ENCODE measurements around the gene MCC. TPM values are rescaled to one million over a fixed set of nuclear protein-coding genes. Genes with fewer than 3 reads are reported as not detected.

Gene MCC
- total RNA-seq, 2 experiments from 2014 or later = 3.8 to 4.4 TPM

GRCh38 chr5:113145757-113146387 is 342.4 kb downstream of the MCC start:
- Mint-ChIP-seq H3K36me3 (no peaks in the 10 kb centered on the region), H3K27me3 (peaks cover 15% of the 10 kb centered on the region), H3K9me3 (no peaks in the 10 kb centered on the region), H3K4me1 (no peaks in the 10 kb centered on the region), H3K27ac (no peak overlapping the region), H3K4me3 (no peak overlapping the region)
- no peak for DNase-seq
- POLR2A ChIA-PET = no interaction called here
- no peak for ATAC-seq (ENCODE audit: low read depth)

GRCh38 chr5:113142186-113142585 is 346.1 kb downstream of the MCC start:
- ATAC-seq (ENCODE audit: low read depth) (no peak), DNase-seq (no peak)
- Mint-ChIP-seq H3K27me3 (no peaks in the 10 kb centered on the region), H3K27ac (no peak overlapping the region), H3K4me3 (no peak overlapping the region), H3K36me3 (no peaks in the 10 kb centered on the region), H3K4me1 (no peaks in the 10 kb centered on the region), H3K9me3 (no peaks in the 10 kb centered on the region)
- POLR2A ChIA-PET = no interaction called here

- ATAC-seq (ENCODE audit: low read depth) (no peak), DNase-seq (no peak)
- POLR2A ChIA-PET = no interaction called here
- H3K4me1 Mint-ChIP-seq = no peaks in the 10 kb centered on the region
- H3K27me3 Mint-ChIP-seq = no peaks in the 10 kb centered on the region
- no peak overlapping the region for H3K4me3 Mint-ChIP-seq
- no peaks in the 10 kb centered on the region for H3K36me3 Mint-ChIP-seq
- no peaks in the 10 kb centered on the region for H3K9me3 Mint-ChIP-seq
- H3K27ac Mint-ChIP-seq = no peak overlapping the region
These were observed 347.2 kb downstream of the MCC start for GRCh38 chr5:113140837-113141671.

- Mint-ChIP-seq H3K4me3 (no peak overlapping the region), H3K27ac (no peak overlapping the region), H3K9me3 (peaks cover 4% of the 10 kb centered on the region), H3K27me3 (no peaks in the 10 kb centered on the region), H3K4me1 (no peaks in the 10 kb centered on the region), H3K36me3 (no peaks in the 10 kb centered on the region)
- POLR2A ChIA-PET = no interaction called here
- ATAC-seq (ENCODE audit: low read depth) = no peak
- no peak for DNase-seq
These were observed 354.9 kb downstream of the MCC start for GRCh38 chr5:113133211-113133975.

GRCh38 chr5:113132564-113132963 is 355.7 kb downstream of the MCC start:
- Mint-ChIP-seq H3K9me3 (peaks cover 4% of the 10 kb centered on the region), H3K27ac (no peak overlapping the region), H3K4me3 (no peak overlapping the region), H3K4me1 (no peaks in the 10 kb centered on the region), H3K27me3 (no peaks in the 10 kb centered on the region), H3K36me3 (no peaks in the 10 kb centered on the region)
- DNase-seq (no peak), ATAC-seq (ENCODE audit: low read depth) (no peak)
- POLR2A ChIA-PET = no interaction called here

- no peaks in the 10 kb centered on the region for H3K27me3 Mint-ChIP-seq
- ATAC-seq (ENCODE audit: low read depth) = no peak
- no peak overlapping the region for H3K27ac Mint-ChIP-seq
These were observed 359.5 kb downstream of the MCC start for GRCh38 chr5:113128641-113129330.

GRCh38 chr5:113128082-113128481 is 360.2 kb downstream of the MCC start:
- no peak overlapping the region for H3K4me3 Mint-ChIP-seq
- no peak for DNase-seq
- H3K27ac Mint-ChIP-seq = no peak overlapping the region
- no peak for ATAC-seq (ENCODE audit: low read depth)
- H3K36me3 Mint-ChIP-seq = no peaks in the 10 kb centered on the region
- H3K27me3 Mint-ChIP-seq = no peaks in the 10 kb centered on the region
- H3K4me1 Mint-ChIP-seq = no peaks in the 10 kb centered on the region
- POLR2A ChIA-PET = no interaction called here
- H3K9me3 Mint-ChIP-seq = peaks cover 4% of the 10 kb centered on the region

More at GRCh38 chr5:113128641-113129330, 359.5 kb downstream of the MCC start:
- Mint-ChIP-seq H3K36me3 (no peaks in the 10 kb centered on the region), H3K4me1 (no peaks in the 10 kb centered on the region), H3K4me3 (no peak overlapping the region), H3K9me3 (peaks cover 4% of the 10 kb centered on the region)
- POLR2A ChIA-PET = interaction anchor here (0.5 kb wide), 1 partner anchor 1712 kb away, joined by 3 read pairs; no protein-coding TSS in a partner anchor
- no peak for DNase-seq

GRCh38 chr5:113127021-113127420 is 361.2 kb downstream of the MCC start:
- Mint-ChIP-seq H3K4me1 (no peaks in the 10 kb centered on the region), H3K27ac (no peak overlapping the region), H3K36me3 (no peaks in the 10 kb centered on the region), H3K27me3 (no peaks in the 10 kb centered on the region), H3K4me3 (no peak overlapping the region), H3K9me3 (peaks cover 4% of the 10 kb centered on the region)
- POLR2A ChIA-PET = no interaction called here
- DNase-seq (no peak), ATAC-seq (ENCODE audit: low read depth) (no peak)

- Mint-ChIP-seq H3K4me3 (no peak overlapping the region), H3K36me3 (no peaks in the 10 kb centered on the region), H3K4me1 (no peaks in the 10 kb centered on the region), H3K9me3 (peaks cover 4% of the 10 kb centered on the region), H3K27me3 (no peaks in the 10 kb centered on the region), H3K27ac (no peak overlapping the region)
- POLR2A ChIA-PET = no interaction called here
- DNase-seq (no peak), ATAC-seq (ENCODE audit: low read depth) (no peak)
These were observed 362.9 kb downstream of the MCC start for GRCh38 chr5:113125371-113125770.

GRCh38 chr5:113124914-113125313 is 363.3 kb downstream of the MCC start:
- DNase-seq (no peak), ATAC-seq (ENCODE audit: low read depth) (no peak)
- H3K4me3 Mint-ChIP-seq = no peak overlapping the region
- H3K36me3 Mint-ChIP-seq = no peaks in the 10 kb centered on the region
- H3K4me1 Mint-ChIP-seq = no peaks in the 10 kb centered on the region
- no peak overlapping the region for H3K27ac Mint-ChIP-seq
- no peaks in the 10 kb centered on the region for H3K27me3 Mint-ChIP-seq
- peaks cover 4% of the 10 kb centered on the region for H3K9me3 Mint-ChIP-seq
- POLR2A ChIA-PET = no interaction called here

- Mint-ChIP-seq H3K9me3 (peaks cover 2% of the 10 kb centered on the region), H3K27ac (no peak overlapping the region), H3K27me3 (no peaks in the 10 kb centered on the region), H3K4me1 (no peaks in the 10 kb centered on the region), H3K36me3 (no peaks in the 10 kb centered on the region), H3K4me3 (no peak overlapping the region)
- ATAC-seq (ENCODE audit: low read depth) (no peak), DNase-seq (no peak)
- POLR2A ChIA-PET = no interaction called here
These were observed 364.0 kb downstream of the MCC start for GRCh38 chr5:113124265-113124664.

GRCh38 chr5:113123618-113124017 is 364.6 kb downstream of the MCC start:
- no peaks in the 10 kb centered on the region for H3K27me3 Mint-ChIP-seq
- no peaks in the 10 kb centered on the region for H3K36me3 Mint-ChIP-seq
- POLR2A ChIA-PET = no interaction called here
- ATAC-seq (ENCODE audit: low read depth) (no peak), DNase-seq (no peak)
- no peaks in the 10 kb centered on the region for H3K9me3 Mint-ChIP-seq
- no peak overlapping the region for H3K4me3 Mint-ChIP-seq
- no peaks in the 10 kb centered on the region for H3K4me1 Mint-ChIP-seq
- H3K27ac Mint-ChIP-seq = no peak overlapping the region

GRCh38 chr5:113122053-113122452 is 366.2 kb downstream of the MCC start:
- ATAC-seq (ENCODE audit: low read depth) (no peak), DNase-seq (no peak)
- no peaks in the 10 kb centered on the region for H3K9me3 Mint-ChIP-seq
- no peaks in the 10 kb centered on the region for H3K36me3 Mint-ChIP-seq
- H3K27ac Mint-ChIP-seq = no peak overlapping the region
- H3K4me3 Mint-ChIP-seq = no peak overlapping the region
- POLR2A ChIA-PET = no interaction called here
- H3K4me1 Mint-ChIP-seq = no peaks in the 10 kb centered on the region
- no peaks in the 10 kb centered on the region for H3K27me3 Mint-ChIP-seq

All from activated naive CD8-positive, alpha-beta T cell treated with anti-CD3 and anti-CD28 coated beads, Interleukin-2, amount 10 ng/mL, durations not matched to agents 7 days and 5 days (primary cell).